Transverse colon (tissue), 4 donors: ENCODE results near the gene KLHL41. TPM values are rescaled to one million over a fixed set of nuclear protein-coding genes. Genes with fewer than 3 reads are reported as not detected.
"Not testable (repeated sequence)": the region's sequence is repeated elsewhere in the genome, so short reads cannot be mapped to it uniquely, and the experiment has no call there.

Experiments
- DNase-seq: peaks from one replicate; pipeline ENCODE4 v3.0.0-alpha.2; 2019
- H3K27ac ChIP-seq, 4 donors: fragments of 200-600 bp; sonication (generic); 2 replicates each; pipeline ENCODE4 v1.5.1; 2016 to 2018; ENCODE audit warnings: inconsistent platforms in 4 of 4
- H3K27me3 ChIP-seq: fragments of 200-600 bp; sonication (generic); 2 replicates; pipeline ENCODE4 v1.5.1; 2017; ENCODE audit warnings: inconsistent platforms
- H3K36me3 ChIP-seq, 4 donors: fragments of 200-600 bp; sonication (generic); 2 replicates each; pipeline ENCODE4 v1.5.1; 2017 to 2019; ENCODE audit warnings: inconsistent platforms in 4 of 4
- H3K4me1 ChIP-seq, 4 donors: fragments of 200-600 bp; sonication (generic); 2 replicates each; pipeline ENCODE4 v1.5.1; 2017 to 2020; ENCODE audit warnings: inconsistent platforms in 4 of 4
- H3K4me3 ChIP-seq, 4 donors: fragments of 200-600 bp; sonication (generic); 1 replicate in 1 of 4; 2 replicates in 3 of 4; pipeline versions ENCODE4 v1.5.1 to v1.6.1; 2017 to 2019; ENCODE audit warnings: inconsistent platforms in 4 of 4
- H3K9me3 ChIP-seq, 2 donors: fragments of 200-600 bp; sonication (generic); 2 replicates each; pipeline ENCODE4 v1.5.1; 2017 to 2019; ENCODE audit warnings: inconsistent platforms in 2 of 2
- EP300 ChIP-seq: sonication (generic); formaldehyde crosslinking; IDR thresholded peaks from one replicate; pipeline ENCODE4 v1.6.1; 2017; ENCODE audit warnings: antibody characterized with exemption, low read depth
- POLR2A ChIP-seq: fragments of 450-650 bp; IDR thresholded peaks from one replicate; pipeline ENCODE4 v1.6.1; 2016; ENCODE audit warnings: antibody characterized with exemption, mild to moderate bottlenecking, moderate library complexity
- POLR2AphosphoS5 ChIP-seq, 3 donors: sonication (generic); formaldehyde crosslinking; IDR thresholded peaks; one replicate each; pipeline ENCODE4 v1.6.1; 2016; ENCODE audit warnings: antibody characterized with exemption in 3 of 3
- WGBS, 2 donors: methylation state at CpG; one replicate each; pipeline ENCODE4 v1.1.5; 2018; ENCODE audit warnings: low coverage in 1 of 2; 5-methylcytosine and 5-hydroxymethylcytosine counted together
- in situ Hi-C, 4 donors: fragments of 200-750 bp; cut with MboI; loops; one replicate each; pipeline versions ENCODE4 v1.15.0 to v1.15.1; 2017; ENCODE audit warnings: low sequenced_read_pairs in 3 of 4, low pct_ligation_motif_present in 1 of 4, low pct_unique_long_range_greater_than_20kb in 1 of 4
- intact Hi-C: fragments of 100-400 bp; cut with DNase I; formaldehyde crosslinking; loops from one replicate; pipeline ENCODE4 v1.15.1; 2023; ENCODE audit warnings: low total_unique reads
- total RNA-seq, 4 donors: library from RNA; depleted of rRNA; stranded (reverse); fragments of >200 nt; gene quantifications; one replicate each; pipeline ENCODE4 v1.1.0, GENCODE V29; 2016
- TF ChIP-seq, protein P1 (sequence below), 5 experiments: fragments of 200-600 bp in 3 of 5; fragments of 450-650 bp in 2 of 5; sonication (generic) in 3 of 5; IDR thresholded peaks; 1 replicate in 2 of 5; 2 replicates in 3 of 5; pipeline ENCODE4 v1.5.1; 2016 to 2017; ENCODE audit warnings: antibody characterized with exemption in 5 of 5, inconsistent platforms in 3 of 5, mild to moderate bottlenecking in 2 of 5, moderate library complexity in 1 of 5

KLHL41 gene
- total RNA-seq, 4 donors from 2014 or later = 1.1 to 3.4 TPM; not detected in 2

DNA sequence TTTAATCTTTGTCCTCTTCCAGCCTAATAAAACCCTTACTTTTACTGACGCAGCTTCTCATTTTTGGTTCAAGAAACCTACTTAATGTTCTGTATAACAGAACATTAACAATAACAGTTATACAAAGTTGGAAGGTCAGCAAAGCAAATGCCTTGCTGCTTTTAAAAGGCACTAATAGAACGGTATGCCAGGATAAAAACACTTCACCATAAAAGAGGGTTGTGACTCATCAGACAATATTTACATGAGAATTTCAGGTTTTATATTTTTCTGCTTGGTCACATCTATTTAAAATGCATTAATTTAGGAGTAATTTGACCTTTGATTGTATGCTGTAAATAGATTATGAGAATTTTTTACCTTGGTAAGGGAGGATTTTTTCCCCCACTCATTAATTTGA lies 3.0 kb downstream of the KLHL41 start:
- no peak overlapping the region for H3K4me3 ChIP-seq
- H3K27ac ChIP-seq = no peak overlapping the region
- TF ChIP-seq, protein P1, sequence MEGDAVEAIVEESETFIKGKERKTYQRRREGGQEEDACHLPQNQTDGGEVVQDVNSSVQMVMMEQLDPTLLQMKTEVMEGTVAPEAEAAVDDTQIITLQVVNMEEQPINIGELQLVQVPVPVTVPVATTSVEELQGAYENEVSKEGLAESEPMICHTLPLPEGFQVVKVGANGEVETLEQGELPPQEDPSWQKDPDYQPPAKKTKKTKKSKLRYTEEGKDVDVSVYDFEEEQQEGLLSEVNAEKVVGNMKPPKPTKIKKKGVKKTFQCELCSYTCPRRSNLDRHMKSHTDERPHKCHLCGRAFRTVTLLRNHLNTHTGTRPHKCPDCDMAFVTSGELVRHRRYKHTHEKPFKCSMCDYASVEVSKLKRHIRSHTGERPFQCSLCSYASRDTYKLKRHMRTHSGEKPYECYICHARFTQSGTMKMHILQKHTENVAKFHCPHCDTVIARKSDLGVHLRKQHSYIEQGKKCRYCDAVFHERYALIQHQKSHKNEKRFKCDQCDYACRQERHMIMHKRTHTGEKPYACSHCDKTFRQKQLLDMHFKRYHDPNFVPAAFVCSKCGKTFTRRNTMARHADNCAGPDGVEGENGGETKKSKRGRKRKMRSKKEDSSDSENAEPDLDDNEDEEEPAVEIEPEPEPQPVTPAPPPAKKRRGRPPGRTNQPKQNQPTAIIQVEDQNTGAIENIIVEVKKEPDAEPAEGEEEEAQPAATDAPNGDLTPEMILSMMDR (IDR thresholded peaks at IDR 0.05) = no peak
- no peak for TF ChIP-seq POLR2AphosphoS5 (IDR thresholded peaks at IDR 0.05)
- TF ChIP-seq EP300 = no peak
- TF ChIP-seq POLR2A = no peak
- intact Hi-C loops (no loop called here), in situ Hi-C loops (no loop called here)
- WGBS, 2 donors = 46 to 66% methylated on average over 2 of the region's 2 CpGs
- DNase-seq = no peak
- H3K4me1 ChIP-seq = peaks cover 0 to 5% (median 1%) of the 10 kb centered on the region in 4 donors
- H3K27me3 ChIP-seq = no peaks in the 10 kb centered on the region
- H3K9me3 ChIP-seq = no peaks in the 10 kb centered on the region
- H3K36me3 ChIP-seq = no peaks in the 10 kb centered on the region

- H3K4me3 ChIP-seq = no peak overlapping the region
- no peak for DNase-seq
- no peaks in the 10 kb centered on the region for H3K9me3 ChIP-seq
- WGBS, 2 donors = 83 to 98% methylated on average over 1 of the region's 1 CpG
- no peaks in the 10 kb centered on the region for H3K27me3 ChIP-seq
- H3K27ac ChIP-seq = no peak overlapping the region
- no peaks in the 10 kb centered on the region for H3K4me1 ChIP-seq
- TF ChIP-seq, protein P1 (IDR thresholded peaks at IDR 0.05) = no peak
- no peak for TF ChIP-seq POLR2A
- no peak for TF ChIP-seq POLR2AphosphoS5 (IDR thresholded peaks at IDR 0.05)
- no peak for TF ChIP-seq EP300
- H3K36me3 ChIP-seq = no peaks in the 10 kb centered on the region
- intact Hi-C loops = no loop called here
- in situ Hi-C loops = no loop called here
These were observed 3.6 kb downstream of the KLHL41 start for GRCh38 chr2:169513094-169513493.

GRCh38 chr2:169513926-169514325 lies 4.4 kb downstream of the KLHL41 start:
- TF ChIP-seq, protein P1 (IDR thresholded peaks at IDR 0.05) = no peak
- TF ChIP-seq EP300 = no peak
- no peak for TF ChIP-seq POLR2A
- TF ChIP-seq POLR2AphosphoS5 (IDR thresholded peaks at IDR 0.05) = no peak
- no peak overlapping the region for H3K27ac ChIP-seq
- in situ Hi-C loops = no loop called here
- DNase-seq = no peak
- H3K4me1 ChIP-seq = no peaks in the 10 kb centered on the region
- H3K27me3 ChIP-seq = no peaks in the 10 kb centered on the region
- intact Hi-C loops = no loop called here
- no peaks in the 10 kb centered on the region for H3K9me3 ChIP-seq
- H3K4me3 ChIP-seq = no peak overlapping the region
- WGBS, 2 donors = 78 to 89% methylated on average over 3 of the region's 3 CpGs
- no peaks in the 10 kb centered on the region for H3K36me3 ChIP-seq

- in situ Hi-C loops, H3K36me3 ChIP-seq, H3K4me3 ChIP-seq, H3K9me3 ChIP-seq, DNase-seq, H3K27ac ChIP-seq, H3K4me1 ChIP-seq, H3K27me3 ChIP-seq, intact Hi-C loops: not testable (repeated sequence)
- WGBS, 2 donors = 85 to 93% methylated on average over 2 to 7 of the region's 7 CpGs
These were observed 5.3 kb downstream of the KLHL41 start for GRCh38 chr2:169514758-169515157.

- H3K9me3 ChIP-seq, DNase-seq, H3K27ac ChIP-seq, H3K4me1 ChIP-seq, intact Hi-C loops, H3K4me3 ChIP-seq, H3K36me3 ChIP-seq, H3K27me3 ChIP-seq, in situ Hi-C loops: not testable (repeated sequence)
- WGBS, 2 donors = 94% methylated on average over 10 of the region's 10 CpGs; no CpG with 5 or more reads in 1 of the 2 donors
These were observed 7.0 kb downstream of the KLHL41 start for GRCh38 chr2:169516488-169516995.
